Breast epithelium (tissue), 3 donors: ENCODE results near the gene ZMYND8.

Source experiments
- CTCF ChIP-seq, 3 donors: fragments of 450-650 bp; IDR thresholded peaks; one replicate each; pipeline ENCODE4 v1.5.1; 2016 to 2017; ENCODE audit warnings: antibody characterized with exemption in 3 of 3, mild to moderate bottlenecking in 3 of 3, moderate library complexity in 3 of 3
- POLR2A ChIP-seq: fragments of 450-650 bp; IDR thresholded peaks from one replicate; pipeline ENCODE4 v1.6.1; 2016; ENCODE audit warnings: antibody characterized with exemption, mild to moderate bottlenecking, moderate library complexity
- POLR2AphosphoS5 ChIP-seq, 3 donors: sonication (generic); formaldehyde crosslinking; IDR thresholded peaks; one replicate each; pipeline ENCODE4 v1.6.1; 2017; ENCODE audit warnings: antibody characterized with exemption in 3 of 3

GRCh38 chr20:47271046-47271615, 85.4 kb downstream of the ZMYND8 start:
- TF ChIP-seq CTCF (IDR thresholded peaks at IDR 0.05), result no peak
- no peak for TF ChIP-seq POLR2AphosphoS5 (IDR thresholded peaks at IDR 0.05)
- no peak for TF ChIP-seq POLR2A
